HCT116 (cell line): Measurements from ENCODE around the gene RBPJ. TPM values are rescaled to one million over a fixed set of nuclear protein-coding genes. Genes with fewer than 3 reads are reported as not detected.

Experiments used
- ATAC-seq: fragments of 200-7000 bp; cut with Tn5 transposase; 2 replicates; pipeline ENCODE4 v1.9.1; 2020; ENCODE audit warnings: mild to moderate bottlenecking, moderate library complexity
- BruUV-seq: library from RNA; stranded (reverse); fragments of 400-500 nt; replicated peaks from 2 replicates; lab custom pipeline; 2021; lab: Mats Ljungman, UMichigan
- CTCF ChIA-PET: fragments of 300-600 bp; sonication (Branson Sonifier 250); formaldehyde crosslinking; loops from one replicate; lab custom pipeline; 2021; ENCODE audit warnings: antibody characterized with exemption; lab: Charles Lee
- POLR2A ChIA-PET: fragments of 300-600, 350-600 bp; sonication (Branson Sonifier 250); formaldehyde crosslinking; loops from one replicate; lab custom pipeline; 2021; ENCODE audit warnings: antibody characterized with exemption; lab: Charles Lee
- RAD21 ChIA-PET, 2 experiments: fragments of 300-600 bp; sonication (Branson Sonifier 250); formaldehyde crosslinking; loops; one replicate each; lab custom pipeline; 2023; ENCODE audit warnings: low total read pairs in 2 of 2; ENCODE audit not compliant: uncharacterized antibody in 2 of 2, unreplicated experiment in 2 of 2, low non-redundant PET in 1 of 2; lab: Charles Lee
- DNase-seq: peaks from one replicate; pipeline ENCODE4 v3.0.0-alpha.2; 2010; ENCODE audit warnings: low read depth, low spot score
- H2AFZ ChIP-seq: fragments of 200-600 bp; shearing (Covaris generic), sonication (generic); 2 replicates; pipeline ENCODE4 v1.6.1; 2017; ENCODE audit warnings: low read depth, mixed run types, mixed read lengths, antibody characterized with exemption, low read length; ENCODE audit not compliant: poor library complexity, severe bottlenecking
- H3K27ac ChIP-seq: 2 replicates; pipeline ENCODE4 v1.5.1; 2012; ENCODE audit warnings: low read depth, low read length
- H3K27me3 ChIP-seq: fragments of 200-600 bp; sonication (generic); 2 replicates; pipeline ENCODE4 v1.6.1; 2016; ENCODE audit warnings: mixed run types, low read length, mixed read lengths; ENCODE audit not compliant: insufficient read depth
- H3K36me3 ChIP-seq, 2 experiments: fragments of 200-500 bp in 1 of 2; fragments of 200-600 bp in 1 of 2; sonication (Bioruptor generic) in 1 of 2; sonication (generic) in 1 of 2; 2 replicates each; pipeline versions ENCODE4 v1.5.1 to v1.6.1; 2014 to 2016; ENCODE audit warnings: low read length in 2 of 2, inconsistent platforms in 1 of 2, mixed read lengths in 1 of 2, mixed run types in 1 of 2; ENCODE audit not compliant: insufficient read depth in 2 of 2, control insufficient read depth in 1 of 2
- H3K4me1 ChIP-seq, 2 experiments: fragments of 200-600 bp in 1 of 2; sonication (generic) in 1 of 2; 2 replicates each; pipeline versions ENCODE4 v1.5.1 to v1.6.1; 2012 to 2017; ENCODE audit warnings: low read length in 2 of 2, inconsistent platforms in 1 of 2, mild to moderate bottlenecking in 1 of 2, mixed read lengths in 1 of 2, mixed run types in 1 of 2, moderate library complexity in 1 of 2; ENCODE audit not compliant: insufficient read depth in 2 of 2, control insufficient read depth in 1 of 2
- H3K4me2 ChIP-seq: fragments of 200-600 bp; sonication (generic); 2 replicates; pipeline ENCODE4 v1.6.1; 2017; ENCODE audit warnings: mixed run types, low read length, mixed read lengths
- H3K4me3 ChIP-seq, 2 experiments: fragments of 200-600 bp in 1 of 2; sonication (generic) in 1 of 2; replicated peaks in 1 of 2; 2 replicates each; pipeline ENCODE4 v1.5.1; 2011 to 2016; ENCODE audit warnings: low read length in 2 of 2, control low read depth in 1 of 2, low read depth in 1 of 2, mild to moderate bottlenecking in 1 of 2, mixed read lengths in 1 of 2, mixed run types in 1 of 2
- H3K79me2 ChIP-seq: fragments of 200-600 bp; sonication (generic); 2 replicates; pipeline ENCODE4 v1.6.1; 2017; ENCODE audit warnings: mild to moderate bottlenecking, mixed run types, low read length, moderate library complexity, mixed read lengths; ENCODE audit not compliant: insufficient read depth
- H3K9ac ChIP-seq: fragments of 200-600 bp; sonication (generic); 2 replicates; pipeline ENCODE4 v1.6.1; 2016; ENCODE audit warnings: low read length, mixed read lengths
- H3K9me2 ChIP-seq: fragments of 200-600 bp; sonication (generic), shearing (Covaris generic); 2 replicates; pipeline ENCODE4 v1.6.1; 2017; ENCODE audit warnings: mixed run types, mild to moderate bottlenecking, moderate library complexity; ENCODE audit not compliant: insufficient read depth
- H3K9me3 ChIP-seq, 2 experiments: fragments of 200-500 bp in 1 of 2; fragments of 200-600 bp in 1 of 2; sonication (Bioruptor generic) in 1 of 2; sonication (generic) in 1 of 2; 2 replicates each; pipeline ENCODE4 v1.6.1; 2014 to 2017; ENCODE audit warnings: low read length in 2 of 2, mixed read lengths in 2 of 2, inconsistent platforms in 1 of 2, low read depth in 1 of 2, mild to moderate bottlenecking in 1 of 2, mixed run types in 1 of 2, moderate library complexity in 1 of 2; ENCODE audit not compliant: control insufficient read depth in 1 of 2, insufficient read depth in 1 of 2
- H4K20me1 ChIP-seq: fragments of 200-600 bp; sonication (generic), shearing (Covaris generic); 2 replicates; pipeline ENCODE4 v1.6.1; 2017; ENCODE audit warnings: mixed run types, mild to moderate bottlenecking, moderate library complexity; ENCODE audit not compliant: insufficient read depth
- ATF3 ChIP-seq: IDR thresholded peaks from 2 replicates; pipeline ENCODE4 v1.6.1; 2012
- CBX3 ChIP-seq: IDR thresholded peaks from 2 replicates; pipeline ENCODE4 v1.6.1; 2012; ENCODE audit warnings: low read depth
- EGR1 ChIP-seq: IDR thresholded peaks from 2 replicates; pipeline ENCODE4 v1.6.1; 2012; ENCODE audit warnings: low read depth
- ELF1 ChIP-seq: IDR thresholded peaks from 2 replicates; pipeline ENCODE4 v1.6.1; 2012; ENCODE audit warnings: low read depth, borderline replicate concordance
- EZH2 ChIP-seq: fragments of 200-600 bp; sonication (generic); IDR thresholded peaks from 2 replicates; pipeline ENCODE4 v1.6.1; 2017; ENCODE audit warnings: antibody characterized with exemption, mixed run types
- FOSL1 ChIP-seq: IDR thresholded peaks from 2 replicates; pipeline ENCODE4 v1.6.1; 2012; ENCODE audit warnings: low read depth
- MAX ChIP-seq: IDR thresholded peaks from 2 replicates; pipeline ENCODE4 v1.6.1; 2012
- POLR2A ChIP-seq: IDR thresholded peaks from 2 replicates; pipeline ENCODE4 v1.7.0; 2011; ENCODE audit warnings: borderline replicate concordance; ENCODE audit not compliant: insufficient read depth, insufficient read length; ENCODE audit errors: extremely low read depth
- RAD21 ChIP-seq: IDR thresholded peaks from 2 replicates; pipeline ENCODE4 v1.6.1; 2012; ENCODE audit warnings: low read depth, mild to moderate bottlenecking
- REST ChIP-seq: IDR thresholded peaks from 2 replicates; pipeline ENCODE4 v1.6.1; 2012; ENCODE audit warnings: low read depth
- SIN3A ChIP-seq: IDR thresholded peaks from 2 replicates; pipeline ENCODE4 v1.6.1; 2012; ENCODE audit warnings: low read depth
- SP1 ChIP-seq: IDR thresholded peaks from 2 replicates; pipeline ENCODE4 v1.6.1; 2012; ENCODE audit warnings: low read depth
- SRF ChIP-seq: IDR thresholded peaks from 2 replicates; pipeline ENCODE4 v1.6.1; 2012; ENCODE audit warnings: low read depth
- TCF7L2 ChIP-seq: IDR thresholded peaks from 2 replicates; pipeline ENCODE4 v1.7.0; 2011; ENCODE audit warnings: borderline replicate concordance, inconsistent platforms; ENCODE audit not compliant: insufficient read depth, insufficient read length; ENCODE audit errors: extremely low read depth
- YY1 ChIP-seq: IDR thresholded peaks from 2 replicates; pipeline ENCODE4 v1.6.1; 2011; ENCODE audit warnings: low read length, low read depth, moderate library complexity, mild to moderate bottlenecking; ENCODE audit not compliant: insufficient replicate concordance; ENCODE audit errors: extremely low read depth
- ZFX ChIP-seq: fragments of 450-650 bp; IDR thresholded peaks from 2 replicates; pipeline ENCODE4 v1.6.1; 2017
- ZNF274 ChIP-seq: fragments of 200-500 bp; sonication (Bioruptor generic); IDR thresholded peaks from 2 replicates; pipeline ENCODE4 v1.6.1; 2014; ENCODE audit warnings: mild to moderate bottlenecking, low read depth, low read length, inconsistent platforms
- intact Hi-C: fragments of 100-400 bp; cut with micrococcal nuclease; formaldehyde crosslinking; loops from 2 replicates; pipeline ENCODE4 v1.10.0; 2022
- total RNA-seq: library from RNA; stranded (reverse); gene quantifications from one replicate; pipeline ENCODE4 v1.2.1, GENCODE V29; 2021; ENCODE audit not compliant: unreplicated experiment

RBPJ gene
- total RNA-seq, 1 experiment from 2014 or later, result 72.7 TPM

- TF ChIP-seq REST (no peak), TCF7L2 (no peak), ELF1 (no peak), YY1 (no peak), SIN3A (no peak)
These were observed 153.1 kb downstream of the RBPJ start (continued) for GRCh38 chr4:26473893-26474292.

GRCh38 chr4:26474551-26474950 lies 153.7 kb downstream of the RBPJ start:
- CTCF ChIA-PET, result no interaction called here
- no TSS peak for BruUV-seq
- Histone ChIP-seq H3K4me2 (no peak overlapping the region), H3K9ac (no peak overlapping the region), H3K36me3 (no peaks in the 10 kb centered on the region), H3K79me2 (no peaks in the 10 kb centered on the region), H2AFZ (no peak overlapping the region), H4K20me1 (no peaks in the 10 kb centered on the region), H3K9me2 (no peaks in the 10 kb centered on the region), H3K4me3 (no peak overlapping the region), H3K4me1 (no peaks in the 10 kb centered on the region), H3K27ac (no peak overlapping the region), H3K9me3 (no peaks in the 10 kb centered on the region), H3K27me3 (no peaks in the 10 kb centered on the region)
- intact Hi-C loops, result no loop called here
- ATAC-seq (no peak), DNase-seq (no peak)
- POLR2A ChIA-PET, result no interaction called here
- TF ChIP-seq ATF3, result no peak
- TF ChIP-seq EGR1, result no peak
- TF ChIP-seq POLR2A, result no peak
- no peak for TF ChIP-seq ZFX
- TF ChIP-seq RAD21, result no peak
- no peak for TF ChIP-seq SIN3A
- no peak for TF ChIP-seq ELF1
- no peak for TF ChIP-seq FOSL1
- TF ChIP-seq CBX3, result no peak
- TF ChIP-seq MAX, result no peak
- no peak for TF ChIP-seq SP1
- TF ChIP-seq EZH2, result no peak
- TF ChIP-seq SRF, result no peak
- TF ChIP-seq YY1, result no peak
- no peak for TF ChIP-seq ZNF274
- RAD21 ChIA-PET, result no interaction called here
